C4-2B (cell line): Measurements from ENCODE around the gene CGB2.

ENCODE experiments used
- CTCF ChIP-seq: fragments of 450-650 bp; conservative IDR thresholded peaks from 2 replicates; pipeline ENCODE4 v1.5.1; 2017; ENCODE audit warnings: mild to moderate bottlenecking
- ZFX ChIP-seq: fragments of 450-650 bp; IDR thresholded peaks from 2 replicates; pipeline ENCODE4 v1.6.1; 2017

GRCh38 chr19:48994035-48994386, 37.7 kb upstream of the CGB2 start:
- TF ChIP-seq CTCF (no peak), ZFX (no peak)
